Measurements from ENCODE around the gene ADAMTSL3. TPM values are rescaled to one million over a fixed set of nuclear protein-coding genes. Genes with fewer than 3 reads are reported as not detected.

The ADAMTSL3 gene
- total and polyA plus RNA-seq, 2 of the 4 experiments (the other 2 are of a cell fraction) = under 0.01 to 0.02 TPM

- Histone ChIP-seq H3K27me3 (ENCODE audit: control insufficient read depth, insufficient read depth, low read length) (no peaks in the 10 kb centered on the region), H3K4me2 (ENCODE audit: low read depth, low read length) (no peak overlapping the region), H2AFZ (replicated peaks; ENCODE audit: low read length, poor library complexity) (no peak overlapping the region), H3K18ac (ENCODE audit: low read depth, low read length) (no peak overlapping the region), H2BK120ac (ENCODE audit: low read depth, low read length) (no peak overlapping the region), H2BK5ac (ENCODE audit: low read depth, low read length, poor library complexity, severe bottlenecking) (no peak overlapping the region), H3K36me3 (ENCODE audit: control insufficient read depth, insufficient read depth, low read length) (no peaks in the 10 kb centered on the region), H3K9ac (ENCODE audit: low read depth, low read length) (no peak overlapping the region), H3K27ac (ENCODE audit: insufficient read depth, low read length) (no peak overlapping the region), H3K9me3 (ENCODE audit: control insufficient read depth, insufficient read depth, low read length) (no peaks in the 10 kb centered on the region; the same call in 1 of the 2 replicates), H2AK9ac (replicated peaks; ENCODE audit: low read depth, low read length, poor library complexity) (no peak overlapping the region), H3K4me3 (ENCODE audit: insufficient read depth, low read depth, low read length) (no peak overlapping the region), H4K5ac (ENCODE audit: low read depth, low read length) (no peak overlapping the region), H3K14ac (replicated peaks; ENCODE audit: low read depth, low read length) (no peak overlapping the region), H4K20me1 (ENCODE audit: insufficient read depth, low read length) (no peaks in the 10 kb centered on the region), H2AK5ac (ENCODE audit: low read depth, low read length) (no peak overlapping the region), H4K8ac (ENCODE audit: low read depth in 2 of 2, low read length in 2 of 2) (no peak overlapping the region), H2BK20ac (ENCODE audit: low read depth, low read length) (no peak overlapping the region), H3K9me1 (ENCODE audit: insufficient read depth, low read length) (no peaks in the 10 kb centered on the region; the same call in 1 of the 2 replicates), H3K4me1 (ENCODE audit: control insufficient read depth, insufficient read depth, low read length) (peaks cover 2% of the 10 kb centered on the region; the same call in 1 of the 2 replicates), H3K79me1 (ENCODE audit: low read depth in 1 of 2, low read length in 2 of 2) (no peaks in the 10 kb centered on the region), H4K91ac (ENCODE audit: insufficient read depth, low read depth, low read length) (no peak overlapping the region), H3K56ac (ENCODE audit: extremely low read depth, insufficient read depth, low read length) (no peak overlapping the region), H3K23ac (ENCODE audit: low read depth, low read length) (no peak overlapping the region), H3K4ac (ENCODE audit: low read depth, low read length) (no peak overlapping the region), H2BK15ac (ENCODE audit: low read depth, low read length) (no peak overlapping the region)
- dilution Hi-C loops (cut with HindIII; ENCODE audit: low sequenced_read_pairs, unreplicated experiment) (no loop called here), in situ Hi-C loops (cut with MboI; ENCODE audit: low sequenced_read_pairs) (loop anchor here (10.0 kb wide), 1 partner anchor 64 kb away; no protein-coding TSS in a partner anchor), intact Hi-C loops (cut with micrococcal nuclease) (no loop called here)
- POLR2A ChIA-PET (ENCODE audit: unreplicated experiment) = interaction anchor here (0.5 kb wide), 1 partner anchor 27 kb away, joined by 3 read pairs; no protein-coding TSS in a partner anchor
- 100% methylated on average over 1 of the region's 4 CpGs; no CpG with 5 or more reads in 1 of the 2 experiments for WGBS, 2 experiments (ENCODE audit: extremely low coverage in 2 of 2, insufficient read length in 1 of 2)
- TF ChIP-seq NFE2L2 (IDR thresholded peaks at IDR 0.05; ENCODE audit: low read depth, low read length) = no peak
- TF ChIP-seq USF2 (IDR thresholded peaks at IDR 0.05; ENCODE audit: low read depth, low read length) = no peak
- TF ChIP-seq RFX5 (IDR thresholded peaks at IDR 0.05; ENCODE audit: low read depth, low read length) = no peak
- no peak for TF ChIP-seq SMC3 (IDR thresholded peaks at IDR 0.05; ENCODE audit: low read depth, low read length)
- TF ChIP-seq MXI1 (IDR thresholded peaks at IDR 0.05; ENCODE audit: borderline replicate concordance, low read depth, low read length) = no peak
- TF ChIP-seq RCOR1 (IDR thresholded peaks at IDR 0.05; ENCODE audit: insufficient replicate concordance, low read length) = no peak
- no peak for TF ChIP-seq CEBPB (IDR thresholded peaks at IDR 0.05; ENCODE audit: low read depth, low read length)
- no peak for TF ChIP-seq BHLHE40 (IDR thresholded peaks at IDR 0.05; ENCODE audit: low read depth, low read length)
- no peak for TF ChIP-seq MAFK (IDR thresholded peaks at IDR 0.05; ENCODE audit: low read depth, low read length)
- no peak for TF ChIP-seq FOS (IDR thresholded peaks at IDR 0.05; ENCODE audit: low read depth, low read length)
- TF ChIP-seq MAZ (IDR thresholded peaks at IDR 0.05; ENCODE audit: borderline replicate concordance, low read depth, low read length) = no peak
- no peak for TF ChIP-seq CTCF (conservative IDR thresholded peaks at IDR 0.05; ENCODE audit: low read depth, low read length)
- TF ChIP-seq RAD21 (IDR thresholded peaks at IDR 0.05; ENCODE audit: low read length) = no peak
- TF ChIP-seq POLR2A (IDR thresholded peaks at IDR 0.05; ENCODE audit: low read depth, low read length) = no peak
- TF ChIP-seq ELK1 (IDR thresholded peaks at IDR 0.05; ENCODE audit: borderline replicate concordance, low read depth, low read length) = no peak
- no peak for TF ChIP-seq CHD1 (IDR thresholded peaks at IDR 0.05; ENCODE audit: low read depth, low read length)
- BruUV-seq (replicated peaks) = no TSS peak
- DNase-seq (no peak), ATAC-seq (ENCODE audit: low read depth) (no peak)
- CTCF ChIA-PET = no interaction called here
Observed at GRCh38 chr15:83690676-83691075, 36.8 kb downstream of the ADAMTSL3 start.
